Esophagus squamous epithelium (tissue), 5 donors: ENCODE results near the gene FHOD3. TPM values are rescaled to one million over a fixed set of nuclear protein-coding genes. Genes with fewer than 3 reads are reported as not detected.
A peak's percentile ranks its signal among the peaks of the same experiment; 100 is the strongest.

Experiments
- DNase-seq: peaks from one replicate; lab custom pipeline; 2025; lab: John Stamatoyannopoulos, UW
- H3K27ac ChIP-seq, 4 donors: fragments of 200-600 bp; sonication (generic); one replicate each; pipeline ENCODE4 v1.5.1; 2016 to 2019; ENCODE audit warnings: mild to moderate bottlenecking in 1 of 4
- H3K27me3 ChIP-seq, 4 donors: fragments of 200-600 bp; sonication (generic); 1 replicate in 3 of 4; 2 replicates in 1 of 4; pipeline versions ENCODE4 v1.5.1 to v1.6.0; 2017 to 2021; ENCODE audit warnings: antibody characterized with exemption in 1 of 4
- H3K36me3 ChIP-seq, 3 donors: fragments of 200-600 bp; sonication (generic); one replicate each; pipeline ENCODE4 v1.5.1; 2016 to 2019
- H3K4me1 ChIP-seq, 3 donors: fragments of 200-600 bp; sonication (generic); one replicate each; pipeline ENCODE4 v1.5.1; 2017 to 2019
- H3K4me3 ChIP-seq, 4 donors: fragments of 200-600 bp; sonication (generic); 1 replicate in 3 of 4; 2 replicates in 1 of 4; pipeline ENCODE4 v1.5.1; 2016 to 2019; ENCODE audit warnings: mild to moderate bottlenecking in 2 of 4, moderate library complexity in 1 of 4
- H3K9me3 ChIP-seq, 3 donors: fragments of 200-600 bp; sonication (generic); one replicate each; pipeline ENCODE4 v1.5.1; 2016 to 2019
- CTCF ChIP-seq, 6 experiments: fragments of 450-650 bp in 4 of 6; fragments of 200-600 bp in 2 of 6; sonication (generic) in 2 of 6; IDR thresholded peaks; one replicate each; pipeline ENCODE4 v1.5.1; 2016 to 2019; ENCODE audit warnings: antibody characterized with exemption in 6 of 6, mild to moderate bottlenecking in 4 of 6, moderate library complexity in 4 of 6
- POLR2A ChIP-seq, 4 donors: fragments of 450-650 bp; IDR thresholded peaks; one replicate each; pipeline ENCODE4 v1.6.1; 2017; ENCODE audit warnings: antibody characterized with exemption in 4 of 4, mild to moderate bottlenecking in 4 of 4, moderate library complexity in 3 of 4
- WGBS, 2 donors: methylation state at CpG; one replicate each; pipeline ENCODE4 v1.1.5; 2018; 5-methylcytosine and 5-hydroxymethylcytosine counted together
- intact Hi-C: fragments of 100-400 bp; cut with DNase I; formaldehyde crosslinking; loops from one replicate; pipeline ENCODE4 v1.15.0; 2022
- total RNA-seq, 4 donors: library from RNA; depleted of rRNA; stranded (reverse); fragments of >200 nt; gene quantifications; one replicate each; pipeline ENCODE4 v1.1.0, GENCODE V29; 2016
- donor health status: DM: yes; HTN: yes; CAD: no.

The FHOD3 gene
- total RNA-seq, 4 donors from 2014 or later = 3.1 to 29.6 (median 5.7) TPM

DNA sequence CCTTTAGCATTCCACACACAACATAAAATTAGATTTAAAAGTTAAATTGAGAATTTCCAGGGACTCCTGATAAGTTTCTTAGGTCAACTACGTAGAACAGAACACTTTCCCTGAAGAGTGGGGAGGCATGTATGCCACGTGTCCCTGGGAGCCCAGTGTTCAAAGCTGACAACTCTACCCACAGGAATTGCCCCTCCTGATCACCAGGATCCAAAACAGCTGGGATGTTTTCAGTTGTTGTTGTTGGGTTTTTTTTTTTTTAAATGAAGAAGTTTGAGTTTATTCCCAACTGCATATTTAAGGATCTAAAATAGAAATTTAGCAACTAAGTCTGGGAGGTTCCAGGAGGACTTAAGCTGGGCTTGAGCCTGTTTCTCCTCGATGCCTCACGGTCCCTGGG, 430.8 kb downstream of the FHOD3 start:
- peak overlapping the region in 1 of 4 donors; percentile 3 for H3K27ac ChIP-seq
- WGBS, 2 donors = 44 to 57% methylated on average over 4 of the region's 4 CpGs
- TF ChIP-seq POLR2A (IDR thresholded peaks at IDR 0.05) (no peak), CTCF (IDR thresholded peaks at IDR 0.05) (no peak)

DNA sequence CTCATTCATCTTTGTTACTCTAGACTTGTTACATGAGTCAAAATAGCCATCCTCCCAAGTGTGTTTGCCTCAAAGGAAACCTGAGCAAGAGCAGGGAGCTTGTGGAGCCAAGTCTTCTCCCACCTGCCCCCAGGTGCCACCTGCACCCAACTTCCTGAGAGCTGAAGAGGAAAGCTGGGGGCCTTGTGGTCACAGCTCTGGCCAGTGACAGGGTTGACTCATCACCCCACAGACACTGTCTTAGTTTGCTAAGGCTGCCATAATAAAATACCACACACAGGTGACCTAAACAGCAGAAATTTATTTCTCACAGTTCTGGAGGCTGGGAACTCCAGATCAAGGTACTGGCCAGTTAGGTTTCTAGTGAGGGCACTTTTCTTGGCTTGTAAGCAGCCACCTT, 431.7 kb downstream of the FHOD3 start:
- TF ChIP-seq CTCF (IDR thresholded peaks at IDR 0.05) (no peak), POLR2A (IDR thresholded peaks at IDR 0.05) (no peak)
- Histone ChIP-seq H3K36me3 (no peaks in the 10 kb centered on the region), H3K27me3 (no peaks in the 10 kb centered on the region), H3K9me3 (no peaks in the 10 kb centered on the region), H3K4me1 (peaks cover 5 to 40% (median 5%) of the 10 kb centered on the region in 3 donors), H3K27ac (no peak overlapping the region), H3K4me3 (no peak overlapping the region)
- DNase-seq = no peak
- intact Hi-C loops = no loop called here

More for the DNA sequence above, 430.8 kb downstream of the FHOD3 start:
- Histone ChIP-seq H3K36me3 (no peaks in the 10 kb centered on the region), H3K9me3 (no peaks in the 10 kb centered on the region), H3K27me3 (no peaks in the 10 kb centered on the region), H3K4me3 (no peak overlapping the region), H3K4me1 (peaks cover 5 to 48% (median 5%) of the 10 kb centered on the region in 3 donors)
- no peak for DNase-seq
- intact Hi-C loops = no loop called here

DNA sequence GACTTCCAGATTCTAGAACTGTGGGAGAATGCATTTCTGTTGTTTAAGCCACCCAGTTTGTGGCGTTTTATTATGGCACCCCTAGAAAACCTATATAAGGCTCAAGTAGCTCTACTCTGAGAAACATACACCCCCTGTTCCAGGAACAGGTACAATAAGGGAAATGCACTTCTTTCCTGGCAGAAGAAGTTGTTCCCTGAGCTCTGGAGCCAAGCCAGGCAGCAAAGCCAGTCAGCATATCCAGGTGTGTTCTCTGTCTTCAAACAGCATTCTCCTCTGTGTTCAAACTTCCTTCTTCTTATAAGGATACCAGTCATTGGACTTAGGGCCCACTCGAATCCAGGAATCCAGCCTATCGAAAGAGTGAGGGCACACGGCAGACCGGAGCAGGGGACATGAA, 434.8 kb downstream of the FHOD3 start:
- intact Hi-C loops = no loop called here
- Histone ChIP-seq H3K27ac (no peak overlapping the region), H3K4me1 (peaks cover 0 to 26% (median 0%) of the 10 kb centered on the region in 3 donors), H3K9me3 (no peaks in the 10 kb centered on the region), H3K4me3 (no peak overlapping the region), H3K36me3 (peaks cover 0 to 8% (median 0%) of the 10 kb centered on the region in 3 donors), H3K27me3 (no peaks in the 10 kb centered on the region)
- WGBS, 2 donors = 78 to 82% methylated on average over 3 to 5 of the region's 5 CpGs
- no peak for DNase-seq
- TF ChIP-seq CTCF (IDR thresholded peaks at IDR 0.05) = no peak

GRCh38 chr18:36733150-36733549, 435.6 kb downstream of the FHOD3 start:
- intact Hi-C loops = no loop called here
- Histone ChIP-seq H3K9me3 (no peaks in the 10 kb centered on the region), H3K27me3 (no peaks in the 10 kb centered on the region), H3K4me1 (peaks cover 0 to 26% (median 0%) of the 10 kb centered on the region in 3 donors), H3K4me3 (no peak overlapping the region), H3K27ac (no peak overlapping the region), H3K36me3 (peaks cover 0 to 8% (median 0%) of the 10 kb centered on the region in 3 donors)
- DNase-seq = no peak
- TF ChIP-seq CTCF (IDR thresholded peaks at IDR 0.05) (peak in 1 of 6 experiments; percentile 10), POLR2A (IDR thresholded peaks at IDR 0.05) (no peak)
- WGBS, 2 donors = 60 to 78% methylated on average over 1 of the region's 1 CpG

DNA sequence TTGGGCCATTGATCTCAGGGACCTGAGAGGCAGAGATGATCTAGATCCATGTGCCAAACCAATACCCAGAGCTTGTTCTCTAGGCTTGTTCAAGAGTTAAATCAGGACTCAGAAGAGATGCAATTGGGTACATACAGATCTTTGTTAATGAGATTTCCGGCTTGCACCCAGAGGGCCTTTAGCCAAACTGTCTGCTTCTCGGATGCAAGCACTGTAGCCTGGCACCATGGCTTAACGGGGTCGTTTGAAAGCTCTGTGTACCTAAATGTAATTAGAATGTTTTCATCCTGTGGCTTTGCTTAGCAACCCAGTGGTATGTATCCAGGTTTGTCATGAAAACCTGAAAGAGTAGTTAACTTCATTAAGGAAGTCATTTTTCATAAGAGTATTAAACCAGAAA, 437.1 kb downstream of the FHOD3 start:
- WGBS, 2 donors = 74 to 78% methylated on average over 4 of the region's 4 CpGs
- DNase-seq = no peak
- H3K27ac ChIP-seq = no peak overlapping the region
- H3K27me3 ChIP-seq = no peaks in the 10 kb centered on the region
- peaks cover 0 to 14% (median 0%) of the 10 kb centered on the region in 3 donors for H3K4me1 ChIP-seq
- intact Hi-C loops = no loop called here
- H3K9me3 ChIP-seq = no peaks in the 10 kb centered on the region
- peaks cover 0 to 8% (median 0%) of the 10 kb centered on the region in 3 donors for H3K36me3 ChIP-seq
- no peak for TF ChIP-seq POLR2A (IDR thresholded peaks at IDR 0.05)
- H3K4me3 ChIP-seq = no peak overlapping the region

DNA sequence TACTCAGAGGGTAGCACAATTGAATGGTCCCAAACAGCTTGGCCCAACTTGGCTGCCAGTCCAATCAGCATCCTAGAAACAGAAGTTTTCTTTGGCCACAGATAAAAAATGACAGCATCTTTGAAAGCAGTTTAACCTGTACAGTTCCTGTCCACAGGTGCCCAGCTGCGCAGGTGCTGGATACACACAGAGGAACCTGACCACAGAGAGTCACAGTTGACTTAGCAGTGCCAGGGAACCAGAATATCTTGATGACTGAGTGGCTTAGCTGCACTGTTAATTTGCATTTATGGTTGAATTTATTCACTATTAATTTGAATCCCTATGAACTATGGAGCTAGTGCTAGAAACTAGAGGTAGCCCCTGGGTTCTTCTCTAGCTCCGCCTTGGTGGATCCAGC, 437.6 kb downstream of the FHOD3 start:
- TF ChIP-seq POLR2A (IDR thresholded peaks at IDR 0.05) (no peak), CTCF (IDR thresholded peaks at IDR 0.05) (no peak)
- no peak for DNase-seq
- Histone ChIP-seq H3K4me1 (peaks cover 0 to 8% (median 0%) of the 10 kb centered on the region in 3 donors), H3K27me3 (no peaks in the 10 kb centered on the region), H3K9me3 (no peaks in the 10 kb centered on the region), H3K27ac (no peak overlapping the region), H3K36me3 (peaks cover 0 to 8% (median 0%) of the 10 kb centered on the region in 3 donors), H3K4me3 (no peak overlapping the region)
- intact Hi-C loops = no loop called here
- WGBS, 2 donors = 83 to 94% methylated on average over 2 of the region's 2 CpGs
